Measurements from ENCODE around the gene VPS4A.
"Not testable (repeated sequence)": the region's sequence is repeated elsewhere in the genome, so short reads cannot be mapped to it uniquely, and the experiment has no call there.

The VPS4A gene

DNA sequence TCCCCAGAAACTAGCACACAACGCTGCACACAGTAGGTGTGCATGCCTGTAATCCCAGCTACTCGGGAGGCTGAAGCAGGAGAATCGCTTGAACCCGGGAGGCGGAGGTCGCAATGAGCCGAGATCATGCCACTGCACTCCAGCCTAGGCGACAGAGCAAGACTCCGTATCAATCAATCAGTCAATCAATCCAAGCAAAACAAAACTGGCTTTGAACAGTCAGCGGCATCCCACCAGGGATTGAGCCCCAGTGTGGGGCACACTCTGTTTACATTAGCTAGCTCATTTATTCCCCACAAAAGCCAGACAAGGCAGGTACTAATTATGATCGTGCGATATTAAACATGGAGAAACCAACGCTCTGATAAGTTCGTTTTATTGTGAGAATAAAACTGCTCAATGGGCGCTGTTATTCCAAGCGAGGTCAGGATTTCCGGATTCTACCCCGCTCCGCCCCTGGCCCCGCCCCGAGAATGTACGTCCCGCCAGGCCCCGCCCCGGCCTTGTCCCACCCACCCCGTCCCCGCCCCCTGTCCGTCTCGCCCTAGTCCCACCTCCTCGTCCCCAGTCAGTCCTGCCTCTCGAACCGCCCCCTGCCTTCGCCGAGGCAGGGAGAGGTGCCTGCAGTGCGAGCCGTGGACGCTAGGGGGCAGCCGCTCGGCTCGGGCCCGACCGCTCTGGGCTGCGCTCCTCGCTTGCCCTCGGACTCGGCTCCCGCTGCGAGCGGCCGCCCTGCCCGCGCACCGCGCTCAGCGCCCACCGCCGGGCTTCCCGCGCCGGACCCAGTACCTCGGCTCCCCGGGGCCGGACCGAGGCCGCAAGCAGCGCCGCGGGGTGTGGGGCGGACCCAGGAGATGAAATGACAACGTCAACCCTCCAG, at the start of gene VPS4A:
TSS of gene VPS4A (plus strand) at position 698 of the 880 bp plus-strand sequence. CDS start at position 860, 162 bp downstream.
- DNase-seq (ENCODE audit: low spot score), result peak; percentile 99

DNA sequence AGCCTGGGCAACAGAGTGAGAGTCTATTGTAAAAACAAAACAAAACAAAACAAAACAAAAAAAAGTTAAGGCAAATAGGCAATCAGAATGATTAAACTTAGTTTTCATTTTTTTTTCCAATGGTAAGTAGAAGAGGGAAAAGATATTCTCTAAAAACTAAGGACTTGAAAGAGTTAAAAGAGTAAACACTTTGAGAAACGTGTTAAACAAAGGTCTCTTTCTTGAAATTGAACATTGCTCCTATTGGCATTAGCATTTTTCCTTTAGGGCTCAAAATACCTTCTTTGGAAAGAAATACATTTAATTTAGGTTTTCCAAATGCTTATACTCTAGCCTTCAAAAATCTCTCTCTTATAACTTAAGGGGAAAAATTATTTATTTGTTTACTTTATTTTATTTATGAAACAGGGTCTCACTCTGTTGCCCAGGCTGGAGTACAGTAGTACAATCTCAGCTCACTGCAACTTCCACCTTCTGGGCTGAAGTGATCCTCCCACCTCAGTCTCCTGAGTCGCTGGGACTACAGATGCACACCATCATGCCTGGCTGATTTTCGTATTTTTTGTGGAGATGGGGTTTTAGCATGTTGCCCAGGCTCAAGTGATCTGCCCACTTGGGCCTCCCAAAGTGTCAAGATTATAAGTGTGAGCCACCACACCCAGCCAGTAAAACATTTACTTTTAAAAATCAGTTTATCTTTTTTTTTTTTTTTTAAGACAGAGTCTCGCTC, 44.7 kb upstream of the VPS4A start:
- no peak for DNase-seq (ENCODE audit: low spot score)

DNA sequence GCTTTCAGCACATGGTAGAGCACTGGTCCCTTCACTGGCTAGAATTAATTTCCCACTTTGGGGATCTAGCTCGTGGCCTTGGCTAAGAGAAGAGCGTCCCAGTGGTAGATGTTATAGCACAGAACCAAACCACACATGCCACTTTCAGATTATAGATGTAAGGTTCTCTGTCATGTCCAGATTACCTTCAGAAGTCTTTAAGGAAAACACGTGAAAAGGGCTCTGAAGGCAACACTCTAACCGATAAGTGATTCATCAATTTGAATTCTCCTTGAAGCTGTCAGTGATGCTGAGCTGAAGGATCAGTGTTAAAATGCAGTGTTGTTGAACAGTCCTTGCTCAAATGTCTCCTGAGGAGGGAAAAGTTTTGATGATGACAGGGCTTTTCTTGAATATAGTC, 43.5 kb upstream of the VPS4A start:
- no peak for DNase-seq (ENCODE audit: low spot score)

DNA sequence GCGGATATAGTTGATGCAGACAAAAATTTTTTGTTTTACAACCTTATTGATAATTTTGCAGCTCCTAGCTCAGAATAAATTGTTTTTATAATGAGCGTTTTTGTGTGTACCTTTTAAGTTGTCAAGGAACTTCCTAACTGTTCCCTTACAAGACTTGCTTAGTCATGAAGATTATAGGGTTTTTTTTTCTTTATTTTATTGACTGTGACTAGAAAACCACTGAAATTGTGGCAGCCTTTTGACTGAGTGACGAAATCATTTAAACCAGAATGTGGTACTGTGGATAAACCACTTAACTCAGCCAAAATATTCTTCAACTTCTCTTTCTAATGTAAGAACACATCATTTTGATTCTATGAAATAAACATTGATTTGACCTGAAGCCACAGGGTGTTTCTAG, 40.8 kb upstream of the VPS4A start:
- DNase-seq (ENCODE audit: low spot score), result peak; percentile 44

DNA sequence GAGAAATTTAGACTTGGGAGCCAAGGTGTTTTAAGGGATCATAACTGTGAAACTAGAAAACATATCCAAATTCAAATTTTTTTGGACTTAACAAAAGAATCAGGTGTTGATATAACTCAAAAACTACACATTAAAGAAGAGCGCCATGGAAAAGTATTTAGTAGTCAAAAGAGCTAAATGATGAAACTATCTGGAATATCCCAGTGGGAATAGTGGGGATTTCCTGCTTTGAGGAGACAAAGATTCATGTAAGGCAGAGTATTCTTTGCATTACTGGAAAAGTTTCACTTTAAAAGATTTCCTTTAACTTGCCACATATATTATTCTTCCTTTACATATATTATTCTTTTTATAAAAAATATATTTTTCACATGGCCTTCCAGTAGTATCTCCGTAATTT, 40.3 kb upstream of the VPS4A start:
- DNase-seq (ENCODE audit: low spot score), result no peak

DNA sequence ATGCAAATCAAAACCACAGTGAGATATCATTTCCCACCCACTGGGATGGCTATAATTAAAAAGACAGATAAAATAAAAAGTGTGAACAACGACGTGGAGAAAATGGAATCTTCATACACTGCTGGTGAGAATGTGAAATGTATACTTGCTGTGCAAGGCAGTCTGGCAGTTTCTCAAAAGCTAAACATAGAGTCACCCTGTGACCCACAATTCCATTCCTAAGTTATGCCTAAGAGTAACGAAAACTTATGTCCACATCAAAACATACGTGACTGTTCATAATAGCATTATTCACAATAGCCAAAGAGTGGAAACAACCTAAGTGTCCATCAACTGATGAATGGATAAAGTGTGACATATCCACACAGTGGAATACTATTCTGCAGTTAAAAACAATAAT, 38.1 kb upstream of the VPS4A start:
- no peak for DNase-seq (ENCODE audit: low spot score)

DNA sequence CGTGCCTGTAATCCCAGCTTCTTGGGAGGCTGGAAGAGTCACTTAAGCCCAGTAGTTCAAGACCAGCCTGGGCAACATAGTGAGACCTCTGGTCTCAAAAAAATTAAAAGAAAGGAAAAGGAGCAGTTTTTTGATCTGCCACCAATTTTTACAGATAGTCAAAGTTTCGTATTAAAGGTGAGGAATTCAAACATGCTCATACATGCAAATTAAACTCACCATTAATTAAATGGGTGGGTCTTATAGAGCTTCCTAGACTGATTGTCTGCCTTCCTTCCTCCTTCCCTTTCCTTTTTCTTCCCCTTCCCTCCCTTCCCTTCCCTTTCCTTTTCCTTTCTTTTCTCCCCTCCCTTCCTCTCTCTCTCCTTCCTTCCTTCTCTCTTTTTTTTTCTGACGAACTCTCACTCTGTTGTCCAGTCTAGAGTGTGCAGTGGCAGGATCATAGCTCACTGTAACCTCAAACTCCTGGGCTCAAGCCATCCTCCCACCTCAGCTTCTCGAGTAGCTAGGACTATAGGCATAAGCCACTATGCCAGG, 36.4 kb upstream of the VPS4A start:
- DNase-seq (ENCODE audit: low spot score), result no peak

DNA sequence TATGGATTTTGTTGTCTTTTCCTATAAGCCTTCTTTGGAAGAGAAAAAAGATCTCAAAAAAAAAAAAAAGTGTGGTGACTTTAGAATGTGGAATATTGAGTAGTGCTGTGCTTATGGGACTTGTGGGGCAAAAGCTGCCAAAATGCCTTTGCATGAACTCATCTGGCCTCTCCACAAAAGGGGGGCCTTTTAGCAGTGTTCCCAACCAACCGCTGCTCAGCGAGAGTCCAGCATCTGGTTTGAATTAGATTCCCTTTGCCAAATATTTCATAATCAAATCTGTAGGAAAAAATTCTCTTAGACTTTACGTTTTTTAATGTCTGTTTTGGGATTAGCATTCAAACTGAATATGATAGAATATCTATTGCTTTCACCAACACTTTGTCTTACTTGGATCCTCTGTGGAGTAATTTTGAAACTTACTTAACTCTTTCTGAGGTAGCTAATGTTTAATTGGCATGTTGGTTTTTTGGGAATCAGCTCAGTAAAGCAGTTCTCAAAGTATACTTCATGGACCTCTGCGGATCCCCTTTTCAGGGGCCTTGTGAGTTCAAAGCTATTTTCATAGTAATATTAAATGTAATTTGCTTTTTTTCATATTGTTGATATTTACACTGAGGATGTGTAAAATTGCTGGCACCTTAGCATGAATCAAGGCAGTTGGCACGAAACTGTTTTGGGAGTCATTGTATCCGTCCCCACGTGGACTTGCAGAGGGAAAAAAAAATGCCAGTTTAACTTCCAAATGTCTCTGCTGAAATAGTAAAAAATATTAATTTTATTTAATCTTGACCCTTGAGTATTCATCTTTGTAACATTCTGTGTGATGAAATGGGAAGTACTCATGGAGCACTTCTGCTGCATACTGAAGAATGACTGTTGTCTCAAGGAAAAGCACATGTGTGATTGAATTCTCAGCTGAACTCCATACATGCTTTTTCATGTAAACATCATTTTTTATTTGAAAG, 34.7 kb upstream of the VPS4A start:
- DNase-seq (ENCODE audit: low spot score), result peak; percentile 93

DNA sequence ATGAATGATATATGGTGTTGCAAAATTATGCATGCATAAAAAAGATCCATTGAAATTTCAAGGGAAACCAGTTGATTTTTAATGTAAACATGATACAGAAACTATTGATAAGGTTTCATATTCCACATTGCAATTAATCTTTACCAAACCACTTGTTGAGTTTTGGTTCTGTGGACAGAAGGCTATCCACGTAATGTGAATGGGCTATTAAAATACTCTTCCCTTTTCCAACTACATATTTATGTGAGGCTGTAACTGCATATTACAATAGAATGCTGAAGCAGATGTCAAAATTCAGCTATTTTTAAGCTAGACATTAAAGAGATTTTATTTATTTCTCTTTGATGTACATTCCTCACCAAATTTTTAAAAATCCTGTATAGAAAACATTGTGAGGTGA, 33.7 kb upstream of the VPS4A start:
- no peak for DNase-seq (ENCODE audit: low spot score)

DNA sequence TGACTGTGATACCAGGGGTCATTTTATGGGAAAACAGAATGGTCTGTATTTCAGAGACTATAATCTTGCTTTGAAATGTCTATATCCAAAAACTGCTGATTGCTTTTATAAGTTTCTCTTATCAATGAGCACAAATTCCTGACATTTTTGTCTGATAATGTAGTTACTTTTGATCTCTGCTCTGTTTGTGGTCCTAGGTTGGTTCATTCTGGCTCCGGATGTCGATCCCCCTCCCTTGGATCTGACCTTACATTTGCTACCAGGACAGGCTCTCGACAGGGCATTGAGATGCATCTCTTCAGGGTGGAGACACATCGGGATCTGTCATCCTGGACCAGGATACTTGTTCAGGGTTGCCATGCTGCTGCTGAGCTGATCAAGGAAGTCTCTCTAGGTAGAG, 27.3 kb upstream of the VPS4A start:
- no peak for DNase-seq (ENCODE audit: low spot score)

DNA sequence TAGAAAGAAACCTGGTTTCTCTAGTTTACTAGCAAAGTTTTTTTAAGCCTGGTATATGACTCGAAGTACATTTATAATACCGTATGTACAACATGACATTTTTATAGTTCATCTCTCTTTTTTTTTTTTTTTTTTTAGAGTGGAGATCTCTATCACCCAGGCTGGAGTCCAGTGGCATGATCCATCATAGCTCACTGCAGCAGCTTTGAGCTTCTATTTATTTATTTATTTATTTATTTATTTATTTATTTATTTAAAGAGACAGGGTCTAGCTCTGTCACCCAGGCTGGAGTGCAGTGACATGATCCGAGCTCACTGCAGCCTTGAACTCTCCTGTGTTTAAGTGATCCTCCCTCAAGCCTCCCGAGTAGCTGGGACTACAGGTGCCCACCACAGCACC, 25.9 kb upstream of the VPS4A start:
- no peak for DNase-seq (ENCODE audit: low spot score)

DNA sequence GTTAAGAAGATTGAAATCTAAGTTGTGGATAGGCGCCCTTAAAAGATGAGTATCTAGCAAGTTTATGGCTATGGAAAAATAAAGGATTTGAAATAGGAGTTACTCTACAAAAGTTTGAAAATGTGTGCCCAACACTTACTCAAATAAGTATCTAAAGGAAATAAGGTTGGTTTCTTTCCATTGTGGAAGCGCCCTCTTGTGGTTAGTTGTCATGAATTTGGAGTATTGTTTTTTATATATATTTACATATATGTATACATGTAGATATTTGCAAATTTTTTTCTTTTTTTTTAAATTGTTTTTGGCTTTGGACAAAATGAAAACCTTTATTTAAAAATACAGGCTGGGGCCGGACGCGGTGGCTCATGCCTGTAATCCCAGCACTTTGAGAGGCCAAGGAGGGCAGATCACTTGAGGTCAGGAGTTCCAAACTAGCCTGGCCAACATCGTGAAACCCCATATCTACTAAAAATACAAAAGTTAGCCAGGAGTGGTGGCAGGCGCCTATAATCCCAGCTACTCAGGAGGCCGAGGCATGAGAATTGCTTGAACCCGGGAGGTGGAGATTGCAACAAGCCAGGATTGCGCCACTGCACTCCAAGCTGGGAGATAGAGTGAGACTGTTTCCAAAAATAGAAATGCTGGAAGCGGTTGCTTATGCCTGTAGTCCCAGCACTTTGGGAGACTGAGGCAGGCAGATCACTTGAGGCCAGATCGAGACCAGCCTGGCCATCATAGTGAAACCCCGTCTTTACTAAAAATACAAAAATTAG, 24.0 kb upstream of the VPS4A start:
- peak; percentile 47 for DNase-seq (ENCODE audit: low spot score)

DNA sequence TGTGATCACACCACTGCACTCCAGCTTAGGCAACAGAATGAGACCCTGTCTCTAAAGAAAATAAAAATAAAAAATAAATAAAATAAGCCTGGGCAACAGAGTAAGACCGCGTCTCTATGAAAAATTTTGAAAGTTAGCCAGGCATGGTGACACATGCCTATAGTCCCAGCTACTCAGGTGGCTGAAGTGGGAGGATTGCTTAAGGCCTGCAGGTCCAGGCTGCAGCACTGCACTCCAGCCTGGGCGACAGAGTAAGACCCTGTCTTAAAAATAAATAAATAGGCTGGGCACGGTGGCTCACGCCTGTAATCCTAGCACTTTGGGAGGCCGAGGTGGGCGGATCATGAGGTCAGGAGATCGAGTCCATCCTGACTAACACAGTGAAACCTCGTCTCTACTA, 19.5 kb upstream of the VPS4A start:
- not testable (repeated sequence) for DNase-seq (ENCODE audit: low spot score)

DNA sequence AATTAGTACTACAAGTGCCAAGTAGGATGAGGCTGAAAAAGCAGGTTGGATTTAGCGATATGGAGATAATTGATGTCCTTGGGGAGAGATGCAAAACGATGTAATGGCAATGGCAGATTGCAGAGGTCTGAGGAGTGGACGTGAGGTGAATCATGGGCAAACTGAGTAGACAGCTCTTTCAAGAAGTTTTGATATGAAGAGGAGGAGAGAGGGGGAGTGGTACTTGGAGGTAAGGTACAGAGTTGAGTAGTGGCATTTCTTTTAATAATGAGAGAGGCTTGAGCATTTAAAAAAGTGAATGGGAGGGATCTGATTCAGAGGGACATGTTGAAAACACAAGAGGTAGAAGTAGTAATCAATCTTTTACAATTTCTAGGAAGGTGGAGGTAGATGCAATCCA, 17.7 kb upstream of the VPS4A start:
- no peak for DNase-seq (ENCODE audit: low spot score)

DNA sequence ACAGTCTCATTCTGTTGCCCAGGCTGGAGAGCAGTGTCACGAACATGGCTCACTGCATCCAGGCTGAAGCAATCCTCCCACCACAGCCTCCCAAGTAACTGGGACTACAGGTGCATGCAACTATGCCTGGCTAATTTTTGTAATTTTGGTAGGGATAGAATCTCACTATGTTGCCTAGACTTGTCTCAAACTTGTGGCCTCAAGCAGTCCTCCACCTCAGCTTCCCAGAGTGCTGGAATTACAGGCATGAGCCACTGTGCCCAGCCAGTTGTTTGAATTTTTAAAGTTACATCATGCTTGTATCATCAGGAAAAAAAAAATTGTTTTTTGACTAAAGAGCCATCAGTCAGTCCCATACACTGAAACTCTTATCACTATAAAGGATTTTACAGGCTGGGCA, 17.1 kb upstream of the VPS4A start:
- no peak for DNase-seq (ENCODE audit: low spot score)

DNA sequence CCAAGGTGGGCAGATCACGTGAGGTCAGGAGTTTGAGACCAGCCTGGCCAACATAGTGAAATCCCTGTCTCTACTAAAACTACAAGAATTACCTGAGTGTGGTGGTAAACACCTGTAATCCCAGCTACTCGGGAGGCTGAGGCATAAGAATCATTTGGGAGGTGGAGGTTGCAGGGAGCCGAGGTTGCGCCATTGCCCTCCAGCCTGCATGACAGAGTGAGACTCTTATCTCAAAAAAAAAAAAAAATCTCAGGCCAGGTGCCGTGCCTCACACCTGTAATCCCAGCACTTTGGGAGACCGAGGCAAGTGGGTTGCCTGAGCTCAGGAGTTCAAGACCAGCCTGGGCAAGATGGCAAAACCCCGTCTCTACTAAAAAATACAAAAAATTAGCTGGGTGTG, 14.4 kb upstream of the VPS4A start:
- not testable (repeated sequence) for DNase-seq (ENCODE audit: low spot score)

DNA sequence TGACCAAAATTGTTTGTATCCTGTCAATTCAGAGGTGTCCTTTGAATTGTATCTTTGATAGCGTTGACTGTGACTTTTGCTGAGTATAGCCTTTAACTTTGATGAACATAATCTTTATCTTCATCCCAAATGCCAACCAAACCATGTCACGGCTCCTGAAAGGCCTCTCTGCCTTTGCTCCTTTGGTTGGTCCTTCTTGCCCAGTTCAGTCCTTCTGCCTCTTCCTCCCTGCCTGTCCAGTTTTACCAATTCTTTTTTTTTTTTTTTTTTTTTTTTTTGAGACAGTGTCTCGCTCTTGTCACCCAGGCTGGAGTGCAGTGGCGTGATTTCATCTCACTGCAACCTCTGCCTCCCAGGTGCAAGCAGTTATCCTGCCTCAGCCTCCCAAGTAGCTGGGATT, 12.9 kb upstream of the VPS4A start:
- DNase-seq (ENCODE audit: low spot score), result no peak

DNA sequence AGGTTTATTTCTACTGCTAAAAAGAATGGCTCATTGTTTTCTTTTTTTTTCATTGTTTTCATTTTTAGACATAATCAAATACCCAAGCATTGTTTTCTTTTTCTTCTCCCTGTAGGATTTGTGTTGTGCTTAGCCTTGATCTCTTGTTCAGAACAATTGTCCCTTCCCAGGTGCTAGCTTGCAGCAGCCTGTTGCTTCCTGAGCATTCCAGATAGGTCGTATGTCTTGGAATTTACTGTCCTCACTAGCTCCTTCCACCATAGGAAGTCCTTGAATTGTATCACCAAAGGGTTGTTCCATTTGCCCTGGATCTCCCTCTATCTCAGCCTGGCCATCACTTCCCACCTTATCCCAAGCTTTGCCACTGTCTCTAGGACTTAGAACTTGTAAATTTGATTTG, 10.0 kb upstream of the VPS4A start:
- DNase-seq (ENCODE audit: low spot score), result no peak

DNA sequence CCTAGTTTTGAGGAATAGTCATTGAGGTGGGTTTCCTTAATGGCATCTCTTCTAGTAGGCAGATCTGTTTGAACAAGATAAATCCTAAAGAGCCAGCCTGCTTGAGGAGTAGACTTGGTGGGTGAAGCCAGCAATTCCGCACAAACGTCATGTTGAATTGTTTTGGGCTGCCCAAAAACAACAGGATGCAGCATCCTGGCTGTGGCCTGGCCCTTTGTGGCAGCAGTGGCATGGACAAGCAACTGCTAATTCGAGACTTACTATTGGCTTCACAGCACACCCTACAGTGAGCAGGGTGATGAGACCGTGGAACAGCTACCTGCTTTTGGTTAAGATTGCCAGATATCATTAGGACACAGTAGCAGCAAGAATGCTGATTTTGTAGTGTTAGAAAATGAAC, 9.3 kb upstream of the VPS4A start:
- no peak for DNase-seq (ENCODE audit: low spot score)

DNA sequence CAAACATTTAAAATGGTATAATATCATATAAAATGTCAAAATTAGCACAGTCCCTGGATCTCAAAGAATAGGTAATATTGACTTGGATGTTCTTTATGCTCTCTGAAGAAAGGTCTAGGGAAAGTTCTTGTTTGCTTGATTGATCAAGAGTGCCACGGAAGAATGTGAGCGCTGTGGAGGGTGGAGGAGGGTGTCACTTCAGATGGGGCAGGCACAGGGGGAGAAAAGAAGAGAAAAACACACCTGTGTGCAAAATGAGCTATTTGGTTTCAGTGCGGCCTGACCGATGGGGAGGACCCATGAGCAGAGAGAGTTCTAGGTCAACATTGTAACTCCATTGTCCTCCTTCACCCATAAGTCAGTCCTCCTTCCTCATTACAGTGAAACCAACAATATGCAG, 8.8 kb upstream of the VPS4A start:
- DNase-seq (ENCODE audit: low spot score), result no peak

DNA sequence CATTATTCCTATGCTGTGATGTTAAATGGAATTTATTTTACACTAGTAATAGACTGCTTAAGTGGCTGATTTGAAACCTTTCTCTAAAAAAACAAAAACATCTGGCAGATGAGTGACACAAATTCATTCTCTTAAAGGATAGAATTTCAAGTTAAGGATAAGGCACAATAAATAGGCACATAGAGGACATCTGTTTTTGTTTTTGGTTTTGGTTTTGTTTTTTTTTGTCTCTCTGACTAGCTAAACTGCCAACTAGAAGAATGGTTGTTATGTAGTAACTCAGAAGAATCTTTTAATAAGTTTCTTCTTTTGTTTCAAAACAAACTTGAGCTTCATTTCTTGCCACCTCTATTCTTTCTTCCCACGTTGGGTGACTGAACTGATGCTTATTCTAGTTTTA, 5.1 kb upstream of the VPS4A start:
- DNase-seq (ENCODE audit: low spot score), result no peak
